ENCODE results near the gene MED13L. TPM values are rescaled to one million over a fixed set of nuclear protein-coding genes. Genes with fewer than 3 reads are reported as not detected.

MED13L gene
- total RNA-seq: 117 TPM

DNA sequence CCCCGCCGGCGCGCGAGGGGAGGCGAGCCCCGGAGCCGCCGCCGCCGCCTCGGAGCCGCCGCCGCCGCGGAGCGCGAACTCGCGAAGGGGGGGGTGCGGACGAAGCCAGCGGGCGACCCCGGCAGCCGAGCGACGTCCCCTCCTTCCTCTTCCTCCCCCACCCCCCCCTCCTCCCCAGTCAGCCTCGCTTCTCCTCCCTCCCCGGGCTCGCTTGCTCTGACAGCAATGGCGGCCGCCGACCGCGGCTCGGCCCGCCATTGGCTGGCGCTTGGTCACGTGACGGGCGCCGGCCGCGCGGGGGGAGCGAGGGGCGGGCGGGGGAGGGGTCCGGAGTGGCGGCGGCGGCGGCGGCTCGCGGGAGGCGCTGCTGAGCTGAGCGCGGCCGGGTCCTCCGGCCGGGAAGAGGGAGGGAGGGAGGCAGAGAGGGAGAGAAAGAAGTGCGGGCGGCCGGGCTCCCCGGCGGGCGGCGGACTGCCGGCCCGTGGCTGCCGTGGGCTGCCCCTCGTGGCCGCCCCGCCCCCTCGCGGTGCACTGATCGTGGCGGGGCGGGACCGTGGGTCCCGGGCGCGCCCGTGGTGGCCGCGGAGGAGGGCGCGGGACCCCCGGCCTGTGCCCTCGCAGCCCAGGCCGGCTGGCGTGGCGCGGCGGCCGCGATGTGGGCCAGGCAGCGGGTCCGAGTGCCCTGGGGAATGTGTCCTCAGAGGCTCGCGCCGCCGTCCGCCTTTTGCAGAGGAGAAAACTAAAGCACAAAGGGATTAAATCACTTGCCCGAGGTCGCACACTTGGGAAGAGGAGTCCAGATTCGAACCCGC is at the start of gene MED13L:
Gene MED13L, minus strand, starts transcription at position 227 of the 812 bp plus-strand sequence. CDS start 562 bp downstream, outside the sequence.
- peak within 1 kb of the TSS; percentile 89 to 95 for H3K4me3 ChIP-seq
- TF ChIP-seq, protein P1, sequence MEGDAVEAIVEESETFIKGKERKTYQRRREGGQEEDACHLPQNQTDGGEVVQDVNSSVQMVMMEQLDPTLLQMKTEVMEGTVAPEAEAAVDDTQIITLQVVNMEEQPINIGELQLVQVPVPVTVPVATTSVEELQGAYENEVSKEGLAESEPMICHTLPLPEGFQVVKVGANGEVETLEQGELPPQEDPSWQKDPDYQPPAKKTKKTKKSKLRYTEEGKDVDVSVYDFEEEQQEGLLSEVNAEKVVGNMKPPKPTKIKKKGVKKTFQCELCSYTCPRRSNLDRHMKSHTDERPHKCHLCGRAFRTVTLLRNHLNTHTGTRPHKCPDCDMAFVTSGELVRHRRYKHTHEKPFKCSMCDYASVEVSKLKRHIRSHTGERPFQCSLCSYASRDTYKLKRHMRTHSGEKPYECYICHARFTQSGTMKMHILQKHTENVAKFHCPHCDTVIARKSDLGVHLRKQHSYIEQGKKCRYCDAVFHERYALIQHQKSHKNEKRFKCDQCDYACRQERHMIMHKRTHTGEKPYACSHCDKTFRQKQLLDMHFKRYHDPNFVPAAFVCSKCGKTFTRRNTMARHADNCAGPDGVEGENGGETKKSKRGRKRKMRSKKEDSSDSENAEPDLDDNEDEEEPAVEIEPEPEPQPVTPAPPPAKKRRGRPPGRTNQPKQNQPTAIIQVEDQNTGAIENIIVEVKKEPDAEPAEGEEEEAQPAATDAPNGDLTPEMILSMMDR (IDR thresholded peaks at IDR 0.05): peak; percentile 17 to 55 (median 39)
- no peaks in the 10 kb centered on the region for H3K27me3 ChIP-seq
- DNase-seq (ENCODE audit: low spot score in 2 of 2): peak; percentile 46 to 93
- intact Hi-C loops (cut with DNase I): loop anchor here (1.0 to 5.0 kb wide), 10 partner anchors 42 to 322 kb away; no protein-coding TSS in a partner anchor
- H3K9me3 ChIP-seq: no peaks in the 10 kb centered on the region
- H3K36me3 ChIP-seq: no peaks in the 10 kb centered on the region
- peak within 1 kb of the TSS; percentile 87 to 95 for H3K27ac ChIP-seq
- H3K4me1 ChIP-seq: peaks cover 4 to 17% of the 10 kb centered on the region in 2 donors

GRCh38 chr12:116325336-116325664 is 47.8 kb upstream of the MED13L start:
- intact Hi-C loops (cut with DNase I): no loop called here
- TF ChIP-seq, protein P1 (IDR thresholded peaks at IDR 0.05): no peak
- peaks cover 4 to 14% of the 10 kb centered on the region in 2 donors for H3K4me1 ChIP-seq
- peak overlapping the region; percentile 13 to 41 for H3K27ac ChIP-seq
- no peaks in the 10 kb centered on the region for H3K9me3 ChIP-seq
- no peaks in the 10 kb centered on the region for H3K36me3 ChIP-seq
- DNase-seq (ENCODE audit: low spot score in 2 of 2): no peak
- no peaks in the 10 kb centered on the region for H3K27me3 ChIP-seq
- H3K4me3 ChIP-seq: no peak overlapping the region

DNA sequence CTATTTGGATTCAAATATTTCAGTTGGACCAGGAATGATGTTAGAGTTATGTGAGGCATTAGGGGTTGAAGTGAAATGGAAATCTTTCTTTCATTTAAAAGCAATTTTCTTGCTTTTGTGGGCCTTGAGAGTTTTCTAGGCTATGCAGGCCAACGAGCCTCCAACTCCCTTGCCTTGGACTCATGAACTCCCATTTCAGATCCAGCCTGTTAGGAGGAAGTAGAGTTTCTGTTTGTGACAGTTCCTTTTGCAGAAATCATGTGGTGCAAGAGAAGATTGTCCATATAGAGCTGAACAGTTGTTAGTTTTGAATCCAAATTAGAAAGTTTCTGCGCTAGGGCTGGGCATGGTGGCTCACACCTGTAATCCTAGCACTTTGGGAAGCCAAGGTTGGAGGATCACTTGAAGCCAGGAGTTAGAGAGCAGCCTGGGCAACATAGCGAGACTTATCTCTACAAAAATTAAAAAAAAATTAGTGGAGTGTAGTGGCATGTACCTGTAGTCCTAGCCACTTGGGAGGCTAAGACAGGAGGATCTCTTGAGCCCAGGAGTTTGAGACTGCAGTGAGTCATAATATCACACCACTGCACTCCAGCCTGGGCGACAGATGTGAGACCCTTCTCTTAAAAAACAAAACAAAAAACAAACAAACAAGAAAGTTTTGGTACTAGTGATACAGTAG is 47.3 kb upstream of the MED13L start:
- H3K27me3 ChIP-seq: no peaks in the 10 kb centered on the region
- DNase-seq (ENCODE audit: low spot score in 2 of 2): no peak
- no peak overlapping the region for H3K4me3 ChIP-seq
- H3K27ac ChIP-seq: peak overlapping the region; percentile 13 to 41
- intact Hi-C loops (cut with DNase I): no loop called here
- TF ChIP-seq, protein P1 (IDR thresholded peaks at IDR 0.05): no peak
- H3K9me3 ChIP-seq: no peaks in the 10 kb centered on the region
- no peaks in the 10 kb centered on the region for H3K36me3 ChIP-seq
- peaks cover 4 to 17% of the 10 kb centered on the region in 2 donors for H3K4me1 ChIP-seq

DNA sequence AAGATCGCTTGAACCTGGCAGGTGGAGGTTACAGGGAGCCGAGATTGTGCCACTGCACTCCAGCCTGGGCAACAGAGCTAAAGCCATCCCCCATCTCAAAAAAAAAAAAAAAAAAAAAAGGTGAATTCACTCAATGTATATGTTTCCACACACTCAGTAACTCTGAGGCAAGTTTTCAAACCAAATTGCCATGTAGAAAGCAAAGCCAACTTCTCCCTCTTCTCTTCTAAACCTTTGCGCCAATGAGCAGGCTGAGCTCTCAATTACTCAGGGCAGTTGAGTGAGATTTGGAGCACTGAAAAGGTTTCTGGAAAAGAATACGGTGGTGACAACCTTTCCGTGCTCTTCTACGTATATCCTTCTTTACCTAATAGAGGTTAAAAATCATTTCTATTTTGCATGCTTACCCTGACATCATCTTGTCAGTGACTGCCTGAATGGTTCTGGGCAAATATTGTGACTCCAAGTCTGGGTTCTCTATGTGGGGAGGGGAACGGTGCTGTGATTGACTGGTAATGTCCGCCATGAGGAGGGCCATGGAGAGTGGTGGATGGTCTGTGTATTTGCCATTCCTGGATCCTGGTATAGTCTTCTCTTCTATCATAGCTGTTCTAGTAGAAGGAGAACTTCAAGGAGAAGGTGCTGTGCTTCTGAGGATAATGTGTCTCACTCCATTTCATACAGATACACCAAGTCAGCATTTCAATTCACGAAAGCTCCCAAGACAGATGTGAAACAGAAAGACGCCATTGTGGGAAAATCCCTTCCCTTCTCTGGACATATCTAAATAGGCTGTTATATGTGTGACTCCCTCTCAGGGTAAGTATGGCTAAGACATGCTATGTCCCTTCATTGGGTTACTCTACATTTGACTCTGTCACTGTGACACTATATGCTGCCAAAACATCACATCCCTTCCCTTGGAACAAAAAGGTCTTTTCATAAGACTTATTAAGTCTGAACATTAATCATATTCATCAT is 46.2 kb upstream of the MED13L start:
- Histone ChIP-seq H3K36me3 (no peaks in the 10 kb centered on the region), H3K4me3 (no peak overlapping the region), H3K9me3 (no peaks in the 10 kb centered on the region), H3K4me1 (peaks cover 11 to 23% of the 10 kb centered on the region in 2 donors), H3K27me3 (no peaks in the 10 kb centered on the region), H3K27ac (peak overlapping the region; percentile 13 to 41)
- DNase-seq (ENCODE audit: low spot score in 2 of 2): no peak
- TF ChIP-seq, protein P1 (IDR thresholded peaks at IDR 0.05): no peak
- intact Hi-C loops (cut with DNase I): no loop called here

DNA sequence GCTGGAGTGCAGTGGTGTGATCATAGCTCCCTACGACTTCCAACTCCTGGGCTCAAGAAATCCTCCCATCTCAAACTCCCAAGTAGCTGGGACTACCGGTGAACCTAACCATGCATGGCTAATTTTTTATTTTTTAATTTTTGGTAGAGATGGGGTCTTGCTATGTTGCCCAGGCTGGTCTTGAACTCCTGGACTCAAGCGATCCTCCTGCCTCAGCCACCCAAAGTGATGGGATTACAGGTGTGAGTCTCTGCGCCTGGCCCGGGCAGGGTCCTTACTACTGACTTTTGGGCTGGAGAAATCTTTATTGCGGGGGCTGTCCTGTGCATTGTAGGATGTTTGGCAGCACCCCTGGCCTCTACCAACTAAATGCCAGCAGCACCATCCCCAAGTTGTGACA is 44.4 kb upstream of the MED13L start:
- peak overlapping the region in 1 of 2 donors; percentile 89 for H3K27ac ChIP-seq
- no peaks in the 10 kb centered on the region for H3K9me3 ChIP-seq
- H3K27me3 ChIP-seq: no peaks in the 10 kb centered on the region
- TF ChIP-seq, protein P1 (IDR thresholded peaks at IDR 0.05): no peak
- no peak for DNase-seq (ENCODE audit: low spot score in 2 of 2)
- intact Hi-C loops (cut with DNase I): loop anchor here (2.0 kb wide), 1 partner anchor 49 kb away; no protein-coding TSS in a partner anchor
- H3K36me3 ChIP-seq: no peaks in the 10 kb centered on the region
- H3K4me3 ChIP-seq: no peak overlapping the region
- H3K4me1 ChIP-seq: peaks cover 11 to 25% of the 10 kb centered on the region in 2 donors

Measured in ascending aorta (tissue), 2 donors.